K562 (cell line): ENCODE data around the gene IKBKE. TPM values are rescaled to one million over a fixed set of nuclear protein-coding genes. Genes with fewer than 3 reads are reported as not detected.
A peak's percentile ranks its signal among the peaks of the same experiment; 100 is the strongest.

Experiments
- ELF2 ChIP-seq: fragments of 250-450 bp; sonication (Bioruptor Pico); IDR thresholded peaks from 2 replicates; pipeline ENCODE4 v1.5.0; 2021; ENCODE audit warnings: mild to moderate bottlenecking
- ESRRB ChIP-seq: fragments of 250-450 bp; sonication (Bioruptor Pico); IDR thresholded peaks from 2 replicates; pipeline ENCODE4 v1.5.0; 2020; ENCODE audit warnings: mild to moderate bottlenecking, moderate library complexity, borderline replicate concordance
- IFI16 ChIP-seq: fragments of 250-450 bp; sonication (Bioruptor Pico); IDR thresholded peaks from 2 replicates; pipeline ENCODE4 v2.1.2; 2022; ENCODE audit warnings: mild to moderate bottlenecking, inconsistent platforms
- NONO ChIP-seq, 2 experiments: fragments of 200-400 bp in 1 of 2; fragments of 450-650 bp in 1 of 2; formaldehyde crosslinking in 1 of 2; IDR thresholded peaks; 2 replicates each; pipeline ENCODE4 v1.6.1; 2017; ENCODE audit warnings: low read depth in 2 of 2, mild to moderate bottlenecking in 2 of 2, moderate library complexity in 2 of 2, low read length in 1 of 2
- SAFB ChIP-seq: fragments of 200-400 bp; formaldehyde crosslinking; IDR thresholded peaks from 2 replicates; pipeline ENCODE4 v1.6.1; 2017; ENCODE audit warnings: low read depth, low read length, borderline replicate concordance
- SIN3B ChIP-seq: fragments of 450-650 bp; IDR thresholded peaks from 2 replicates; pipeline ENCODE4 v1.6.1; 2017; ENCODE audit warnings: low read depth, mild to moderate bottlenecking, moderate library complexity
- TAF7 ChIP-seq: fragments of 450-650 bp; IDR thresholded peaks from 2 replicates; pipeline ENCODE4 v1.6.1; 2016; ENCODE audit warnings: missing genetic modification characterization, missing compliant biosample characterization
- TCF3 ChIP-seq: sonication (generic); formaldehyde crosslinking; IDR thresholded peaks from 2 replicates; pipeline ENCODE4 v1.4.0; 2020; ENCODE audit warnings: mild to moderate bottlenecking, missing genetic modification reagents
- TCF7 ChIP-seq: sonication (generic); IDR thresholded peaks from 2 replicates; pipeline ENCODE4 v1.6.1; 2016; ENCODE audit warnings: antibody characterized with exemption, borderline replicate concordance
- TEAD1 ChIP-seq, 2 experiments: fragments of 450-650 bp in 1 of 2; sonication (generic) in 1 of 2; formaldehyde crosslinking; IDR thresholded peaks; 2 replicates each; pipeline versions ENCODE4 v1.4.0 to v1.8.0; 2020 to 2022; ENCODE audit warnings: mild to moderate bottlenecking in 2 of 2, missing genetic modification reagents in 1 of 2
- TOE1 ChIP-seq, 2 experiments: fragments of 450-650 bp in 1 of 2; sonication (generic) in 1 of 2; formaldehyde crosslinking in 1 of 2; IDR thresholded peaks; 2 replicates each; pipeline versions ENCODE4 v1.7.1 to v1.8.0; 2016 to 2022; ENCODE audit warnings: borderline replicate concordance in 2 of 2, mild to moderate bottlenecking in 2 of 2, antibody characterized with exemption in 1 of 2, inconsistent platforms in 1 of 2, low read depth in 1 of 2, missing genetic modification reagents in 1 of 2, moderate library complexity in 1 of 2
- ZBED1 ChIP-seq: IDR thresholded peaks from 2 replicates; pipeline ENCODE4 v1.6.1; 2014
- ZNF354B ChIP-seq: fragments of 250-450 bp; sonication (Bioruptor Pico); IDR thresholded peaks from 2 replicates; pipeline ENCODE4 v1.4.0; 2020
- polyA plus RNA-seq, 8 experiments: library from polyadenylated mRNA; depleted of rRNA in 4 of 8; stranded (reverse) in 5 of 8; unstranded in 3 of 8; fragments of >200 nt; fragmentation: Nextera tagmentation in 2 of 8; fragmentation: Illumina TruSeq in 1 of 8; extraction: Ambion mirVana in 2 of 8; extraction: Trizol in 1 of 8; gene quantifications; 2 replicates each; pipeline versions ENCODE4 v1.2.1 to v1.2.3, GENCODE V29; 2011 to 2014; ENCODE audit warnings: inconsistent platforms in 1 of 8, missing spikeins in 1 of 8
- total RNA-seq, 7 experiments: library from RNA; depleted of rRNA in 6 of 7; stranded (reverse); fragments of >200 nt in 6 of 7; fragmentation: Illumina TruSeq in 2 of 7; extraction: Trizol in 2 of 7; gene quantifications; 2 replicates each; pipeline versions ENCODE4 v1.2.1 to v1.2.3, GENCODE V29; 2011 to 2021; ENCODE audit warnings: low replicate concordance in 1 of 7
- TF ChIP-seq, protein P1 (sequence below): conservative IDR thresholded peaks from 2 replicates; pipeline ENCODE4 v1.6.1; 2011; ENCODE audit warnings: low read depth, mild to moderate bottlenecking, low read length; ENCODE audit not compliant: control insufficient read depth
- TF ChIP-seq, protein P2 (sequence below): fragments of 450-650 bp; IDR thresholded peaks from 2 replicates; pipeline ENCODE4 v1.6.1; 2017; ENCODE audit warnings: mild to moderate bottlenecking, moderate library complexity
- TF ChIP-seq, protein P3 (sequence below): fragments of 450-650 bp; IDR thresholded peaks from 2 replicates; pipeline ENCODE4 v1.6.1; 2016; ENCODE audit warnings: low read depth

Gene IKBKE
- total and polyA plus RNA-seq, 9 of the 15 experiments (the other 6 are each of a cell fraction or from before 2014, with no cell fraction given): 2.3 to 9.0 (median 4.8) TPM

DNA sequence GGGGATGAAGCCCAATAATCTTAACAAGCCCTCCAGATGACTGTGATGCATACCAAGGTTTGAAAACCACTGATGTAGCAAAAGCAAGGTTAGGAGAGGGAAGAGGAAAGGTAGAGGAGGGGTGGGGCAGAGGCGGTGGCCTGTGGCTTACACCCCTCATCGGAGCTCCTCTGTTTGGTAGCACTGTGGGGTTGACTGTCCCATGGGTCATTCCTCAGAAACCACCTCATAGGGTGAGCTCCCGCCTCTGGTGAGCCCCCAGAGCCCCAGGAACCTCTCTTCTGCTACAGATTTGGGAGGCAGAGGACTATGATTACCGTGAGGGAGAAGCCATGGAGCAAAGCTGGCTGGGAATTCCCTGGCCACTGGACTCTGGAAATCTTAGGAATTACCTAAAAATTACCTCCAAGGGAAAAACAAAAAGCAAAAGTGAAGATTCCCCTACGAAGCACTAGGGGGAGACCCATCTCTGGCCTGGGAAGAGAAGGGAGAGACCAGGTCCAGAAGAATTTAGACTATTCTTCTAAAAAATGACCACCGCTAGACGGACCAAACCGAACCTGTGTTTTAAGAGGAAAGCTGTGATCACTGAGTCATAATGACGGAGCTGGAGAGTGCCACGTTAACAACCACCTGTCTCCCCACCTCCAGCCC lies 35.6 kb downstream of the IKBKE start (continued):
- TF ChIP-seq TOE1 (IDR thresholded peaks at IDR 0.05; ENCODE audit: borderline replicate concordance) (no peak), TOE1 (CRISPR knock-in tag; IDR thresholded peaks at IDR 0.05; ENCODE audit: borderline replicate concordance, low read depth) (no peak), TEAD1 (CRISPR knock-in tag; IDR thresholded peaks at IDR 0.05) (0 out of 4 replicates have a peak, but pooled peaks of 1 of the 2 experiments have one; percentile 32), TCF7 (no peak), NONO (IDR thresholded peaks at IDR 0.05; ENCODE audit: low read depth in 2 of 2, low read length in 1 of 2) (no peak), SIN3B (no peak), ZBED1 (no peak), SAFB (no peak), IFI16 (CRISPR knock-in tag) (no peak), ESRRB (no peak), ELF2 (CRISPR knock-in tag) (no peak), TCF3 (CRISPR knock-in tag) (no peak), ZNF354B (CRISPR knock-in tag) (no peak), TAF7 (tag) (no peak)
- TF ChIP-seq, protein P1, sequence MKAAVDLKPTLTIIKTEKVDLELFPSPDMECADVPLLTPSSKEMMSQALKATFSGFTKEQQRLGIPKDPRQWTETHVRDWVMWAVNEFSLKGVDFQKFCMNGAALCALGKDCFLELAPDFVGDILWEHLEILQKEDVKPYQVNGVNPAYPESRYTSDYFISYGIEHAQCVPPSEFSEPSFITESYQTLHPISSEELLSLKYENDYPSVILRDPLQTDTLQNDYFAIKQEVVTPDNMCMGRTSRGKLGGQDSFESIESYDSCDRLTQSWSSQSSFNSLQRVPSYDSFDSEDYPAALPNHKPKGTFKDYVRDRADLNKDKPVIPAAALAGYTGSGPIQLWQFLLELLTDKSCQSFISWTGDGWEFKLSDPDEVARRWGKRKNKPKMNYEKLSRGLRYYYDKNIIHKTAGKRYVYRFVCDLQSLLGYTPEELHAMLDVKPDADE: no peak
- TF ChIP-seq, protein P2, sequence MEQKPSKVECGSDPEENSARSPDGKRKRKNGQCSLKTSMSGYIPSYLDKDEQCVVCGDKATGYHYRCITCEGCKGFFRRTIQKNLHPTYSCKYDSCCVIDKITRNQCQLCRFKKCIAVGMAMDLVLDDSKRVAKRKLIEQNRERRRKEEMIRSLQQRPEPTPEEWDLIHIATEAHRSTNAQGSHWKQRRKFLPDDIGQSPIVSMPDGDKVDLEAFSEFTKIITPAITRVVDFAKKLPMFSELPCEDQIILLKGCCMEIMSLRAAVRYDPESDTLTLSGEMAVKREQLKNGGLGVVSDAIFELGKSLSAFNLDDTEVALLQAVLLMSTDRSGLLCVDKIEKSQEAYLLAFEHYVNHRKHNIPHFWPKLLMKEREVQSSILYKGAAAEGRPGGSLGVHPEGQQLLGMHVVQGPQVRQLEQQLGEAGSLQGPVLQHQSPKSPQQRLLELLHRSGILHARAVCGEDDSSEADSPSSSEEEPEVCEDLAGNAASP: no peak
- TF ChIP-seq, protein P3, sequence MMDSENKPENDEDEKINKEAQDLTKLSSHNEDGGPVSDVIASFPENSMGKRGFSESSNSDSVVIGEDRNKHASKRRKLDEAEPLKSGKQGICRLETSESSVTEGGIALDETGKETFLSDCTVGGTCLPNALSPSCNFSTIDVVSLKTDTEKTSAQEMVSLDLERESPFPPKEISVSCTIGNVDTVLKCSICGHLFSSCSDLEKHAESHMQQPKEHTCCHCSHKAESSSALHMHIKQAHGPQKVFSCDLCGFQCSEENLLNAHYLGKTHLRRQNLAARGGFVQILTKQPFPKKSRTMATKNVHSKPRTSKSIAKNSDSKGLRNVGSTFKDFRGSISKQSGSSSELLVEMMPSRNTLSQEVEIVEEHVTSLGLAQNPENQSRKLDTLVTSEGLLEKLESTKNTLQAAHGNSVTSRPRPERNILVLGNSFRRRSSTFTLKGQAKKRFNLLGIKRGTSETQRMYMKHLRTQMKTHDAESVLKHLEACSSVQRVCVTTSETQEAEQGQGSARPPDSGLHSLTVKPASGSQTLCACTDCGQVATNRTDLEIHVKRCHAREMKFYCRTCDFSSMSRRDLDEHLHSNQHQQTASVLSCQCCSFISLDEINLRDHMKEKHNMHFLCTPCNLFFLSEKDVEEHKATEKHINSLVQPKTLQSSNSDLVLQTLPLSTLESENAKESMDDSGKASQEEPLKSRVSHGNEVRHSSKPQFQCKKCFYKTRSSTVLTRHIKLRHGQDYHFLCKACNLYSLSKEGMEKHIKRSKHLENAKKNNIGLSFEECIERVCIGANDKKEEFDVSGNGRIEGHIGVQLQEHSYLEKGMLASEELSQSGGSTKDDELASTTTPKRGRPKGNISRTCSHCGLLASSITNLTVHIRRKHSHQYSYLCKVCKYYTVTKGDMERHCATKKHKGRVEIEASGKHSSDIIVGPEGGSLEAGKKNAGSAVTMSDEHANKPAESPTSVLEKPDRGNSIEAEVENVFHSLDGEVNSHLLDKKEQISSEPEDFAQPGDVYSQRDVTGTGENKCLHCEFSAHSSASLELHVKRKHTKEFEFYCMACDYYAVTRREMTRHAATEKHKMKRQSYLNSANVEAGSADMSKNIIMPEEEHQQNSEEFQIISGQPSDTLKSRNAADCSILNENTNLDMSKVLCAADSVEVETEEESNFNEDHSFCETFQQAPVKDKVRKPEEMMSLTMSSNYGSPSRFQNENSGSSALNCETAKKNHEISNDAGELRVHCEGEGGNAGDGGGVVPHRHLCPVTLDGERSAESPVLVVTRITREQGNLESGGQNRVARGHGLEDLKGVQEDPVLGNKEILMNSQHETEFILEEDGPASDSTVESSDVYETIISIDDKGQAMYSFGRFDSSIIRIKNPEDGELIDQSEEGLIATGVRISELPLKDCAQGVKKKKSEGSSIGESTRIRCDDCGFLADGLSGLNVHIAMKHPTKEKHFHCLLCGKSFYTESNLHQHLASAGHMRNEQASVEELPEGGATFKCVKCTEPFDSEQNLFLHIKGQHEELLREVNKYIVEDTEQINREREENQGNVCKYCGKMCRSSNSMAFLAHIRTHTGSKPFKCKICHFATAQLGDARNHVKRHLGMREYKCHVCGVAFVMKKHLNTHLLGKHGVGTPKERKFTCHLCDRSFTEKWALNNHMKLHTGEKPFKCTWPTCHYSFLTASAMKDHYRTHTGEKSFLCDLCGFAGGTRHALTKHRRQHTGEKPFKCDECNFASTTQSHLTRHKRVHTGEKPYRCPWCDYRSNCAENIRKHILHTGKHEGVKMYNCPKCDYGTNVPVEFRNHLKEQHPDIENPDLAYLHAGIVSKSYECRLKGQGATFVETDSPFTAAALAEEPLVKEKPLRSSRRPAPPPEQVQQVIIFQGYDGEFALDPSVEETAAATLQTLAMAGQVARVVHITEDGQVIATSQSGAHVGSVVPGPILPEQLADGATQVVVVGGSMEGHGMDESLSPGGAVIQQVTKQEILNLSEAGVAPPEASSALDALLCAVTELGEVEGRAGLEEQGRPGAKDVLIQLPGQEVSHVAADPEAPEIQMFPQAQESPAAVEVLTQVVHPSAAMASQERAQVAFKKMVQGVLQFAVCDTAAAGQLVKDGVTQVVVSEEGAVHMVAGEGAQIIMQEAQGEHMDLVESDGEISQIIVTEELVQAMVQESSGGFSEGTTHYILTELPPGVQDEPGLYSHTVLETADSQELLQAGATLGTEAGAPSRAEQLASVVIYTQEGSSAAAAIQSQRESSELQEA: no peak
